ENCODE data around the gene PPP6R2. TPM values are rescaled to one million over a fixed set of nuclear protein-coding genes. Genes with fewer than 3 reads are reported as not detected.
"Not testable (repeated sequence)": the region's sequence is repeated elsewhere in the genome, so short reads cannot be mapped to it uniquely, and the experiment has no call there.

PPP6R2 gene
- polyA plus RNA-seq, 1 donor: 46.9 TPM

- H3K27me3 ChIP-seq (ENCODE audit: control insufficient read depth, insufficient read depth, low read length): no peaks in the 10 kb centered on the region
- no peak overlapping the region for H3K27ac ChIP-seq (ENCODE audit: low read length)
- no CpG with 5 or more reads among the region's 5 CpGs for WGBS (ENCODE audit: insufficient coverage, low lambda C conversion rate)
- H3K4me3 ChIP-seq (ENCODE audit: low read length): no peak overlapping the region
- H3K36me3 ChIP-seq (ENCODE audit: control insufficient read depth, insufficient read depth, low read length): peaks cover 93% of the 10 kb centered on the region
- no peaks in the 10 kb centered on the region for H3K9me3 ChIP-seq (ENCODE audit: control insufficient read depth, low read depth, low read length)
- no peaks in the 10 kb centered on the region for H3K4me1 ChIP-seq (ENCODE audit: control insufficient read depth, insufficient read depth, low read length)
- no peak for DNase-seq
Measured at GRCh38 chr22:50418624-50419023, 75.5 kb downstream of the PPP6R2 start.

GRCh38 chr22:50419116-50419515 is 76.0 kb downstream of the PPP6R2 start:
- peaks cover 92% of the 10 kb centered on the region for H3K36me3 ChIP-seq (ENCODE audit: control insufficient read depth, insufficient read depth, low read length)
- H3K27ac ChIP-seq (ENCODE audit: low read length): no peak overlapping the region
- no peaks in the 10 kb centered on the region for H3K4me1 ChIP-seq (ENCODE audit: control insufficient read depth, insufficient read depth, low read length)
- no peak for DNase-seq
- H3K9me3 ChIP-seq (ENCODE audit: control insufficient read depth, low read depth, low read length): no peaks in the 10 kb centered on the region
- 100% methylated on average over 3 of the region's 9 CpGs for WGBS (ENCODE audit: insufficient coverage, low lambda C conversion rate)
- H3K27me3 ChIP-seq (ENCODE audit: control insufficient read depth, insufficient read depth, low read length): no peaks in the 10 kb centered on the region
- no peak overlapping the region for H3K4me3 ChIP-seq (ENCODE audit: low read length)

DNA sequence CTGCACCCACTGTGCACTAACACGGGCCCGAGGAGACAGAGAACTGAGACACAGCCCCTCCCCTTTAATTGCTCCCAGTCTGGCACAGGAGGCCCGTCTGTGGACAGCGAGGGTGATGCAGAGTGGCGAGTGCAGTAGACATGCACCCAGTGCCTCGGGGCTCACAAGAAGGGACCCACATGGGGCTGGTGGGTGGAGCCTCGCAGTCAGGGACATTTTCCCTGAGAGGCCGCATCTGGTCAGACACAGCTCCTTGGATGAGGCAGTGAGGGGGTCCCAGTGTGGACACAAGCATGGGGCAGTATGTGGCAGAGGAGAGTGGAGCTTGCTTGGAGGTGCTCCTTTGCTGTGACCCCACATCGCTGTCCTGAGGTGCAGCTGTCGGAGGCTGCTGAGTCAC is 76.9 kb downstream of the PPP6R2 start:
- no peak overlapping the region for H3K4me3 ChIP-seq (ENCODE audit: low read length)
- H3K27ac ChIP-seq (ENCODE audit: low read length): no peak overlapping the region
- peaks cover 87% of the 10 kb centered on the region for H3K36me3 ChIP-seq (ENCODE audit: control insufficient read depth, insufficient read depth, low read length)

DNA sequence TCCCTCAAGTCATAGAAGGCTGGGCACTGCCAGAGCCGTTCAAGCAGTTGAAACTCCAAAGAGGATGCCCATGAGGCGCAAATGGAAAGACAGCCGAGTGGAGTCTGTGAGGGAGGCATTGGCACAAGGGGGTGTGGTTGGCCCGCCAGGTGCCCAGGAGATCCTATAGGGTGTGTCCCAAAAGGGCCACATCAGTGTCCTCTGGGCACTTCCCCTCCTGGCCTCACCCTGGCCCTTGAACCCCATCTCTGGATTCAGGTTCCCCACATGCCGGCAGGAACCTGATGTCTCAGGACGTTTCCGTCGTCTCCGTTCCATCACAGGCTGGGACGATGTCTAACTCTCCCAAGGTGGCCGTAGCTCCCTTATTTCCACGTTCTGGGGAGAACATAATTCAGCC is 77.5 kb downstream of the PPP6R2 start:
- H3K4me1 ChIP-seq (ENCODE audit: control insufficient read depth, insufficient read depth, low read length): no peaks in the 10 kb centered on the region
- H3K4me3 ChIP-seq (ENCODE audit: low read length): no peak overlapping the region
- no peaks in the 10 kb centered on the region for H3K9me3 ChIP-seq (ENCODE audit: control insufficient read depth, low read depth, low read length)
- no peak overlapping the region for H3K27ac ChIP-seq (ENCODE audit: low read length)
- no peak for DNase-seq
- no CpG with 5 or more reads among the region's 12 CpGs for WGBS (ENCODE audit: insufficient coverage, low lambda C conversion rate)
- no peaks in the 10 kb centered on the region for H3K27me3 ChIP-seq (ENCODE audit: control insufficient read depth, insufficient read depth, low read length)
- H3K36me3 ChIP-seq (ENCODE audit: control insufficient read depth, insufficient read depth, low read length): peaks cover 86% of the 10 kb centered on the region

More for the DNA sequence above, 76.9 kb downstream of the PPP6R2 start:
- Histone ChIP-seq H3K9me3 (ENCODE audit: control insufficient read depth, low read depth, low read length) (no peaks in the 10 kb centered on the region), H3K4me1 (ENCODE audit: control insufficient read depth, insufficient read depth, low read length) (no peaks in the 10 kb centered on the region), H3K27me3 (ENCODE audit: control insufficient read depth, insufficient read depth, low read length) (no peaks in the 10 kb centered on the region)
- no CpG with 5 or more reads among the region's 10 CpGs for WGBS (ENCODE audit: insufficient coverage, low lambda C conversion rate)
- DNase-seq: no peak

GRCh38 chr22:50422046-50422445 is 78.9 kb downstream of the PPP6R2 start:
- Histone ChIP-seq H3K27ac (ENCODE audit: low read length) (no peak overlapping the region), H3K9me3 (ENCODE audit: control insufficient read depth, low read depth, low read length) (no peaks in the 10 kb centered on the region), H3K36me3 (ENCODE audit: control insufficient read depth, insufficient read depth, low read length) (peaks cover 80% of the 10 kb centered on the region), H3K4me3 (ENCODE audit: low read length) (no peak overlapping the region), H3K4me1 (ENCODE audit: control insufficient read depth, insufficient read depth, low read length) (no peaks in the 10 kb centered on the region), H3K27me3 (ENCODE audit: control insufficient read depth, insufficient read depth, low read length) (no peaks in the 10 kb centered on the region)
- no peak for DNase-seq
- WGBS (ENCODE audit: insufficient coverage, low lambda C conversion rate): no CpG with 5 or more reads among the region's 14 CpGs

DNA sequence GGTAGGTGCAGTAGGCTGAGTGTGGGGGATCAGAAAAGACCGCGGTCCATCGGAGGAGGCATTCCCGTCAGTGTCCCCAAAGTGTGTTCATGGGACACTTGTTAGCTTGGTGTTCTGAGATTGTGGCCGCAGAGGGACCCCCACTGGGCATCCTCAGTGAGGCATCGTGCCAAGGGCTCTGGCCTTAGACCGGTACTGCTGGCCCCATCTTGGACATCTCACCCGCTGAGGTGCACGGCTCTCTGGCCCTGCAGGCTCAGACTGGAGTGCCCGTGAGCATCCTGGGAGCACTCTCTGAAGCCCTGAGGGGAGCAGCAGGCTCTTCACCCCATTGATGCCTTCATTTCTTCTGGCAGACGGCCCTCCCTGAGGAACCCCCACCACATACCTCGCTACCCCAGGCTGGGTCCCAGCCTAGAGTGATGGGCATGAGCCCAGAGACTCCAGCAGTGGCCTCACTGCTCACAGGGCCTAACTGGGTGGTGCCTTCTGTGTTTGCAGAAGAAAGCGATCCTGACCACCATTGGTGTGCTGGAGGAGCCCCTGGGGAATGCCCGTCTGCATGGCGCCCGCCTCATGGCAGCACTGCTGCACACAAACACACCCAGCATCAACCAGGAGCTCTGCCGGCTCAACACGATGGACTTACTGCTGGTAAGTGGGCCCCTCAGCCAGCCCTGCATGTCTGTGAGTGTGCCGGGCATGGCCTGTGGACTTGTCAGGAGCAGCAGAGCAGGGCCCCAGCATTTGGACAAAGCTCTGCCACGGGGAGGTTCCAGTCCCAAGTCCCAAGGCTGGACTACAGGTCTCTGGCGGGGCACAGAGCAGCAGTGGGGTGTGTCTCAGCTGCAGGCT is 80.1 kb downstream of the PPP6R2 start:
- H3K27ac ChIP-seq (ENCODE audit: low read length): no peak overlapping the region
- H3K27me3 ChIP-seq (ENCODE audit: control insufficient read depth, insufficient read depth, low read length): no peaks in the 10 kb centered on the region
- peaks cover 70% of the 10 kb centered on the region for H3K36me3 ChIP-seq (ENCODE audit: control insufficient read depth, insufficient read depth, low read length)
- no peak for DNase-seq
- H3K4me3 ChIP-seq (ENCODE audit: low read length): no peak overlapping the region
- no peaks in the 10 kb centered on the region for H3K4me1 ChIP-seq (ENCODE audit: control insufficient read depth, insufficient read depth, low read length)
- no peaks in the 10 kb centered on the region for H3K9me3 ChIP-seq (ENCODE audit: control insufficient read depth, low read depth, low read length)
- no CpG with 5 or more reads among the region's 21 CpGs for WGBS (ENCODE audit: insufficient coverage, low lambda C conversion rate)

- WGBS (ENCODE audit: insufficient coverage, low lambda C conversion rate): no CpG with 5 or more reads among the region's 14 CpGs
- H3K4me3 ChIP-seq (ENCODE audit: low read length): no peak overlapping the region
- H3K4me1 ChIP-seq (ENCODE audit: control insufficient read depth, insufficient read depth, low read length): no peaks in the 10 kb centered on the region
- H3K27ac ChIP-seq (ENCODE audit: low read length): no peak overlapping the region
- no peaks in the 10 kb centered on the region for H3K9me3 ChIP-seq (ENCODE audit: control insufficient read depth, low read depth, low read length)
- no peak for DNase-seq
- H3K27me3 ChIP-seq (ENCODE audit: control insufficient read depth, insufficient read depth, low read length): no peaks in the 10 kb centered on the region
- peaks cover 72% of the 10 kb centered on the region for H3K36me3 ChIP-seq (ENCODE audit: control insufficient read depth, insufficient read depth, low read length)
Measured at GRCh38 chr22:50423956-50424355, 80.8 kb downstream of the PPP6R2 start.

GRCh38 chr22:50425179-50425916 is 82.2 kb downstream of the PPP6R2 start:
- 100% methylated on average over 2 of the region's 12 CpGs for WGBS (ENCODE audit: insufficient coverage, low lambda C conversion rate)
- Histone ChIP-seq H3K27ac (ENCODE audit: low read length) (no peak overlapping the region), H3K9me3 (ENCODE audit: control insufficient read depth, low read depth, low read length) (no peaks in the 10 kb centered on the region), H3K4me1 (ENCODE audit: control insufficient read depth, insufficient read depth, low read length) (no peaks in the 10 kb centered on the region), H3K27me3 (ENCODE audit: control insufficient read depth, insufficient read depth, low read length) (no peaks in the 10 kb centered on the region), H3K36me3 (ENCODE audit: control insufficient read depth, insufficient read depth, low read length) (peaks cover 66% of the 10 kb centered on the region), H3K4me3 (ENCODE audit: low read length) (no peak overlapping the region)
- no peak for DNase-seq

GRCh38 chr22:50432131-50432876 is 89.2 kb downstream of the PPP6R2 start:
- no peaks in the 10 kb centered on the region for H3K9me3 ChIP-seq (ENCODE audit: control insufficient read depth, low read depth, low read length)
- WGBS (ENCODE audit: insufficient coverage, low lambda C conversion rate): 90% methylated on average over 2 of the region's 35 CpGs
- H3K36me3 ChIP-seq (ENCODE audit: control insufficient read depth, insufficient read depth, low read length): peaks cover 64% of the 10 kb centered on the region

GRCh38 chr22:50432877-50433510 is 89.9 kb downstream of the PPP6R2 start:
- not testable (repeated sequence) for H3K27me3 ChIP-seq (ENCODE audit: control insufficient read depth, insufficient read depth, low read length); DNase-seq
- no CpG with 5 or more reads among the region's 24 CpGs for WGBS (ENCODE audit: insufficient coverage, low lambda C conversion rate)

More at GRCh38 chr22:50432131-50432876, 89.2 kb downstream of the PPP6R2 start:
- H3K27me3 ChIP-seq (ENCODE audit: control insufficient read depth, insufficient read depth, low read length): no peaks in the 10 kb centered on the region
- no peak overlapping the region for H3K27ac ChIP-seq (ENCODE audit: low read length)
- no peaks in the 10 kb centered on the region for H3K4me1 ChIP-seq (ENCODE audit: control insufficient read depth, insufficient read depth, low read length)
- H3K4me3 ChIP-seq (ENCODE audit: low read length): no peak overlapping the region
- DNase-seq: no peak

More at GRCh38 chr22:50432877-50433510, 89.9 kb downstream of the PPP6R2 start:
- not testable (repeated sequence) for H3K4me1 ChIP-seq (ENCODE audit: control insufficient read depth, insufficient read depth, low read length); H3K27ac ChIP-seq (ENCODE audit: low read length); H3K9me3 ChIP-seq (ENCODE audit: control insufficient read depth, low read depth, low read length); H3K4me3 ChIP-seq (ENCODE audit: low read length)
- peaks cover 69% of the 10 kb centered on the region for H3K36me3 ChIP-seq (ENCODE audit: control insufficient read depth, insufficient read depth, low read length)
